HCT116 (cell line): ENCODE measurements around the gene SNX3. TPM values are rescaled to one million over a fixed set of nuclear protein-coding genes. Genes with fewer than 3 reads are reported as not detected.

Experiments used
- ATAC-seq: fragments of 200-7000 bp; cut with Tn5 transposase; 2 replicates; pipeline ENCODE4 v1.9.1; 2020; ENCODE audit warnings: mild to moderate bottlenecking, moderate library complexity
- BruUV-seq: library from RNA; stranded (reverse); fragments of 400-500 nt; replicated peaks from 2 replicates; lab custom pipeline; 2021; lab: Mats Ljungman, UMichigan
- CTCF ChIA-PET: fragments of 300-600 bp; sonication (Branson Sonifier 250); formaldehyde crosslinking; loops from one replicate; lab custom pipeline; 2021; ENCODE audit warnings: antibody characterized with exemption; lab: Charles Lee
- POLR2A ChIA-PET: fragments of 300-600, 350-600 bp; sonication (Branson Sonifier 250); formaldehyde crosslinking; loops from one replicate; lab custom pipeline; 2021; ENCODE audit warnings: antibody characterized with exemption; lab: Charles Lee
- RAD21 ChIA-PET, 2 experiments: fragments of 300-600 bp; sonication (Branson Sonifier 250); formaldehyde crosslinking; loops; one replicate each; lab custom pipeline; 2023; ENCODE audit warnings: low total read pairs in 2 of 2; ENCODE audit not compliant: uncharacterized antibody in 2 of 2, unreplicated experiment in 2 of 2, low non-redundant PET in 1 of 2; lab: Charles Lee
- DNase-seq: peaks from one replicate; pipeline ENCODE4 v3.0.0-alpha.2; 2010; ENCODE audit warnings: low read depth, low spot score
- H2AFZ ChIP-seq: fragments of 200-600 bp; shearing (Covaris generic), sonication (generic); 2 replicates; pipeline ENCODE4 v1.6.1; 2017; ENCODE audit warnings: low read depth, mixed run types, mixed read lengths, antibody characterized with exemption, low read length; ENCODE audit not compliant: poor library complexity, severe bottlenecking
- H3K27ac ChIP-seq: 2 replicates; pipeline ENCODE4 v1.5.1; 2012; ENCODE audit warnings: low read depth, low read length
- H3K27me3 ChIP-seq: fragments of 200-600 bp; sonication (generic); 2 replicates; pipeline ENCODE4 v1.6.1; 2016; ENCODE audit warnings: mixed run types, low read length, mixed read lengths; ENCODE audit not compliant: insufficient read depth
- H3K36me3 ChIP-seq, 2 experiments: fragments of 200-500 bp in 1 of 2; fragments of 200-600 bp in 1 of 2; sonication (Bioruptor generic) in 1 of 2; sonication (generic) in 1 of 2; 2 replicates each; pipeline versions ENCODE4 v1.5.1 to v1.6.1; 2014 to 2016; ENCODE audit warnings: low read length in 2 of 2, inconsistent platforms in 1 of 2, mixed read lengths in 1 of 2, mixed run types in 1 of 2; ENCODE audit not compliant: insufficient read depth in 2 of 2, control insufficient read depth in 1 of 2
- H3K4me1 ChIP-seq, 2 experiments: fragments of 200-600 bp in 1 of 2; sonication (generic) in 1 of 2; 2 replicates each; pipeline versions ENCODE4 v1.5.1 to v1.6.1; 2012 to 2017; ENCODE audit warnings: low read length in 2 of 2, inconsistent platforms in 1 of 2, mild to moderate bottlenecking in 1 of 2, mixed read lengths in 1 of 2, mixed run types in 1 of 2, moderate library complexity in 1 of 2; ENCODE audit not compliant: insufficient read depth in 2 of 2, control insufficient read depth in 1 of 2
- H3K4me2 ChIP-seq: fragments of 200-600 bp; sonication (generic); 2 replicates; pipeline ENCODE4 v1.6.1; 2017; ENCODE audit warnings: mixed run types, low read length, mixed read lengths
- H3K4me3 ChIP-seq, 2 experiments: fragments of 200-600 bp in 1 of 2; sonication (generic) in 1 of 2; replicated peaks in 1 of 2; 2 replicates each; pipeline ENCODE4 v1.5.1; 2011 to 2016; ENCODE audit warnings: low read length in 2 of 2, control low read depth in 1 of 2, low read depth in 1 of 2, mild to moderate bottlenecking in 1 of 2, mixed read lengths in 1 of 2, mixed run types in 1 of 2
- H3K79me2 ChIP-seq: fragments of 200-600 bp; sonication (generic); 2 replicates; pipeline ENCODE4 v1.6.1; 2017; ENCODE audit warnings: mild to moderate bottlenecking, mixed run types, low read length, moderate library complexity, mixed read lengths; ENCODE audit not compliant: insufficient read depth
- H3K9ac ChIP-seq: fragments of 200-600 bp; sonication (generic); 2 replicates; pipeline ENCODE4 v1.6.1; 2016; ENCODE audit warnings: low read length, mixed read lengths
- H3K9me2 ChIP-seq: fragments of 200-600 bp; sonication (generic), shearing (Covaris generic); 2 replicates; pipeline ENCODE4 v1.6.1; 2017; ENCODE audit warnings: mixed run types, mild to moderate bottlenecking, moderate library complexity; ENCODE audit not compliant: insufficient read depth
- H3K9me3 ChIP-seq, 2 experiments: fragments of 200-500 bp in 1 of 2; fragments of 200-600 bp in 1 of 2; sonication (Bioruptor generic) in 1 of 2; sonication (generic) in 1 of 2; 2 replicates each; pipeline ENCODE4 v1.6.1; 2014 to 2017; ENCODE audit warnings: low read length in 2 of 2, mixed read lengths in 2 of 2, inconsistent platforms in 1 of 2, low read depth in 1 of 2, mild to moderate bottlenecking in 1 of 2, mixed run types in 1 of 2, moderate library complexity in 1 of 2; ENCODE audit not compliant: control insufficient read depth in 1 of 2, insufficient read depth in 1 of 2
- H4K20me1 ChIP-seq: fragments of 200-600 bp; sonication (generic), shearing (Covaris generic); 2 replicates; pipeline ENCODE4 v1.6.1; 2017; ENCODE audit warnings: mixed run types, mild to moderate bottlenecking, moderate library complexity; ENCODE audit not compliant: insufficient read depth
- CBX3 ChIP-seq: IDR thresholded peaks from 2 replicates; pipeline ENCODE4 v1.6.1; 2012; ENCODE audit warnings: low read depth
- ELF1 ChIP-seq: IDR thresholded peaks from 2 replicates; pipeline ENCODE4 v1.6.1; 2012; ENCODE audit warnings: low read depth, borderline replicate concordance
- EZH2phosphoT487 ChIP-seq: fragments of 200-600 bp; IDR thresholded peaks from 2 replicates; pipeline ENCODE4 v1.6.1; 2018; ENCODE audit warnings: antibody characterized with exemption, borderline replicate concordance
- RAD21 ChIP-seq: IDR thresholded peaks from 2 replicates; pipeline ENCODE4 v1.6.1; 2012; ENCODE audit warnings: low read depth, mild to moderate bottlenecking
- SRF ChIP-seq: IDR thresholded peaks from 2 replicates; pipeline ENCODE4 v1.6.1; 2012; ENCODE audit warnings: low read depth
- ZFX ChIP-seq: fragments of 450-650 bp; IDR thresholded peaks from 2 replicates; pipeline ENCODE4 v1.6.1; 2017
- intact Hi-C: fragments of 100-400 bp; cut with micrococcal nuclease; formaldehyde crosslinking; loops from 2 replicates; pipeline ENCODE4 v1.10.0; 2022
- total RNA-seq: library from RNA; stranded (reverse); gene quantifications from one replicate; pipeline ENCODE4 v1.2.1, GENCODE V29; 2021; ENCODE audit not compliant: unreplicated experiment
- TF ChIP-seq, protein P1 (sequence below): IDR thresholded peaks from 2 replicates; pipeline ENCODE4 v1.6.1; 2011; ENCODE audit warnings: mild to moderate bottlenecking, low read length, moderate library complexity; ENCODE audit not compliant: insufficient replicate concordance; ENCODE audit errors: extremely low read depth
- TF ChIP-seq, protein P2 (sequence below): IDR thresholded peaks from 2 replicates; pipeline ENCODE4 v1.6.1; 2012
- TF ChIP-seq, protein P3 (sequence below): IDR thresholded peaks from 2 replicates; pipeline ENCODE4 v1.6.1; 2012; ENCODE audit warnings: low read depth
- TF ChIP-seq, protein P4 (sequence below), 3 experiments: fragments of 200-600 bp in 1 of 3; sonication (generic) in 1 of 3; IDR thresholded peaks in 2 of 3; conservative IDR thresholded peaks in 1 of 3; 2 replicates each; pipeline ENCODE4 v1.5.1; 2012 to 2017; ENCODE audit warnings: low read depth in 2 of 3, low read length in 2 of 3, antibody characterized with exemption in 1 of 3, borderline replicate concordance in 1 of 3, control low read depth in 1 of 3, mild to moderate bottlenecking in 1 of 3, mixed read lengths in 1 of 3, mixed run types in 1 of 3, moderate library complexity in 1 of 3; ENCODE audit not compliant: insufficient read depth in 1 of 3

SNX3 gene
- total RNA-seq, 1 experiment from 2014 or later = 111 TPM

DNA sequence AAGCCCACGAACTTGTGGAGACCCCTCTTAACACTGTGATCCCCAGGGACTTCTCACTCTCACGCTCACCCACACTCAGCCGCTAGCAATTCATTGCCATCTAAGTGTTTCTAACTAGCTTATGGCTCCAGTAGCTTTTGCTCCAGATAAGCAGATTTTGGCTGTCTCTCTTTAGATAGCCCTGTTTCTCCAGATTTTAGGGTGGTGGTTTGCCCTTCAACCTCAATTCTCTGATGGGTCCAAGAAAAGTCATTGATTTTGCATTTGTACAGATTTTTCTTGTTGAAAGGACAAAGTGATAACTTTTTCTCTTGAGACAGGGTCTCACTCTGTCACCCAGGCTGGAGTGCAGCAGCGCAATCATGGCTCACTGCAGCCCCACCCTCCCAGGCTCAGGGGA is 53.8 kb downstream of the SNX3 start:
- ChIA-PET CTCF (no interaction called here), RAD21 (no interaction called here), POLR2A (interaction anchor here (0.6 kb wide), 1 partner anchor 14 kb away, joined by 4 read pairs; no protein-coding TSS in a partner anchor)
- H3K4me1 ChIP-seq = no peaks in the 10 kb centered on the region
- intact Hi-C loops = no loop called here
- no peak overlapping the region for H3K4me2 ChIP-seq
- BruUV-seq = no TSS peak
- H4K20me1 ChIP-seq = no peaks in the 10 kb centered on the region; the same call in 1 of the 2 replicates
- H3K4me3 ChIP-seq = no peak overlapping the region
- H3K27ac ChIP-seq = no peak overlapping the region
- ATAC-seq (no peak), DNase-seq (no peak)
- no peaks in the 10 kb centered on the region for H3K36me3 ChIP-seq
- H2AFZ ChIP-seq = no peak overlapping the region
- H3K9me3 ChIP-seq = no peaks in the 10 kb centered on the region
- H3K27me3 ChIP-seq = no peaks in the 10 kb centered on the region
- no peak overlapping the region for H3K9ac ChIP-seq
- H3K9me2 ChIP-seq = no peaks in the 10 kb centered on the region
- TF ChIP-seq SRF (no peak), EZH2phosphoT487 (no peak)
- TF ChIP-seq, protein P1, sequence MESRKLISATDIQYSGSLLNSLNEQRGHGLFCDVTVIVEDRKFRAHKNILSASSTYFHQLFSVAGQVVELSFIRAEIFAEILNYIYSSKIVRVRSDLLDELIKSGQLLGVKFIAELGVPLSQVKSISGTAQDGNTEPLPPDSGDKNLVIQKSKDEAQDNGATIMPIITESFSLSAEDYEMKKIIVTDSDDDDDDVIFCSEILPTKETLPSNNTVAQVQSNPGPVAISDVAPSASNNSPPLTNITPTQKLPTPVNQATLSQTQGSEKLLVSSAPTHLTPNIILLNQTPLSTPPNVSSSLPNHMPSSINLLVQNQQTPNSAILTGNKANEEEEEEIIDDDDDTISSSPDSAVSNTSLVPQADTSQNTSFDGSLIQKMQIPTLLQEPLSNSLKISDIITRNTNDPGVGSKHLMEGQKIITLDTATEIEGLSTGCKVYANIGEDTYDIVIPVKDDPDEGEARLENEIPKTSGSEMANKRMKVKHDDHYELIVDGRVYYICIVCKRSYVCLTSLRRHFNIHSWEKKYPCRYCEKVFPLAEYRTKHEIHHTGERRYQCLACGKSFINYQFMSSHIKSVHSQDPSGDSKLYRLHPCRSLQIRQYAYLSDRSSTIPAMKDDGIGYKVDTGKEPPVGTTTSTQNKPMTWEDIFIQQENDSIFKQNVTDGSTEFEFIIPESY = no peak
- no peaks in the 10 kb centered on the region for H3K79me2 ChIP-seq

DNA sequence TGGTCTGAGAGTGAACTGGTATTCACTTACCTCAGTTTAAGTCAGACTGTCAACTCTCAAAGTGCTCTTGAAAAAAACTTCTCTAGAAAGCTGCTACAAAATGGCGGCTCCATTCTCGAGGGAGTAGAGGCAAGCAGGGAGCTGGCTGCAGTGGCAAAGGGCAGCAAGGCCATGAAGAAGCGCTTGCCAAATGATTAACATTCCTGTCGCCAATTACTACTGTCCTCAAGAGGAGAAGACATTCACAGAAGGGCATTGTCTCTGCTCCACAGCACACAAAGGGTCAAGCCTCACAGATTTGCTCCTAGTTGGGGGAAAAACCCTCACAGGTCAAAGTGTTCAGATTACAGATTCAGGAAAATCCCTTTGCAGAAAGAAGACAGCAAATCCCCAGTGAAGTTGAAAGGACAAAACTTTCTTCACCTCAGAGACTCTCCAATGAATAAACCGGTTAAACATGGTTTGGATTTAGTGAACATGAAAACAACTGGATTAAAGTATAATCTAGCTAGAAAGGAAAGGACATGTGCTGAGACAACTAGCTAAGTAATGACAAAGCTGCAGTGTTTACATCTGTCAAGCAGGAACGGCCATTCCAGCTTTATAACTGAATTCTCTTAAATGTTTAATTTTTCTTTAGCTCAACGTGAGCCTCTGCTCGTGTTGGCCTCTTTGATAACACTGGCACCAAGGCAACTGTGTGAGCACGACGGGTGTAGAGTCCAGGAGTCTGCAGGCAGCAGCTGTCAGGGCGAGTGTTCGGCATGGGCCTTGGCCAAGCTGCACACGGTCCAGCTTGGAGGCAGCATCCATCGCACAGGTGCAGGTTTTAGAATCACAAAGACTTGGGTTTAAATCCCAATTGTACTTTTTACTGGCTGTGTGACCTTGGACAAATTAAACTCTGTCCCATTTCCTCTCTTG is 57.4 kb downstream of the SNX3 start:
- H3K9ac ChIP-seq = no peak overlapping the region
- no peaks in the 10 kb centered on the region for H4K20me1 ChIP-seq
- no peaks in the 10 kb centered on the region for H3K36me3 ChIP-seq
- ChIA-PET RAD21 (no interaction called here), CTCF (interaction anchor here (1.4 kb wide), 1 partner anchor 17 kb away, joined by 3 read pairs; no protein-coding TSS in a partner anchor), POLR2A (no interaction called here)
- no peaks in the 10 kb centered on the region for H3K9me2 ChIP-seq
- DNase-seq (no peak), ATAC-seq (no peak)
- BruUV-seq = no TSS peak
- no peak overlapping the region for H2AFZ ChIP-seq
- no peak overlapping the region for H3K4me2 ChIP-seq
- H3K4me3 ChIP-seq = no peak overlapping the region
- H3K27me3 ChIP-seq = no peaks in the 10 kb centered on the region
- peaks cover 8 to 9% of the 10 kb centered on the region in 2 experiments; a peak in 3 of 4 replicates for H3K4me1 ChIP-seq
- no peaks in the 10 kb centered on the region for H3K79me2 ChIP-seq
- no peak overlapping the region for H3K27ac ChIP-seq
- intact Hi-C loops = no loop called here
- H3K9me3 ChIP-seq = no peaks in the 10 kb centered on the region
- TF ChIP-seq, protein P2, sequence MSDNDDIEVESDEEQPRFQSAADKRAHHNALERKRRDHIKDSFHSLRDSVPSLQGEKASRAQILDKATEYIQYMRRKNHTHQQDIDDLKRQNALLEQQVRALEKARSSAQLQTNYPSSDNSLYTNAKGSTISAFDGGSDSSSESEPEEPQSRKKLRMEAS = no peak
- TF ChIP-seq, protein P3, sequence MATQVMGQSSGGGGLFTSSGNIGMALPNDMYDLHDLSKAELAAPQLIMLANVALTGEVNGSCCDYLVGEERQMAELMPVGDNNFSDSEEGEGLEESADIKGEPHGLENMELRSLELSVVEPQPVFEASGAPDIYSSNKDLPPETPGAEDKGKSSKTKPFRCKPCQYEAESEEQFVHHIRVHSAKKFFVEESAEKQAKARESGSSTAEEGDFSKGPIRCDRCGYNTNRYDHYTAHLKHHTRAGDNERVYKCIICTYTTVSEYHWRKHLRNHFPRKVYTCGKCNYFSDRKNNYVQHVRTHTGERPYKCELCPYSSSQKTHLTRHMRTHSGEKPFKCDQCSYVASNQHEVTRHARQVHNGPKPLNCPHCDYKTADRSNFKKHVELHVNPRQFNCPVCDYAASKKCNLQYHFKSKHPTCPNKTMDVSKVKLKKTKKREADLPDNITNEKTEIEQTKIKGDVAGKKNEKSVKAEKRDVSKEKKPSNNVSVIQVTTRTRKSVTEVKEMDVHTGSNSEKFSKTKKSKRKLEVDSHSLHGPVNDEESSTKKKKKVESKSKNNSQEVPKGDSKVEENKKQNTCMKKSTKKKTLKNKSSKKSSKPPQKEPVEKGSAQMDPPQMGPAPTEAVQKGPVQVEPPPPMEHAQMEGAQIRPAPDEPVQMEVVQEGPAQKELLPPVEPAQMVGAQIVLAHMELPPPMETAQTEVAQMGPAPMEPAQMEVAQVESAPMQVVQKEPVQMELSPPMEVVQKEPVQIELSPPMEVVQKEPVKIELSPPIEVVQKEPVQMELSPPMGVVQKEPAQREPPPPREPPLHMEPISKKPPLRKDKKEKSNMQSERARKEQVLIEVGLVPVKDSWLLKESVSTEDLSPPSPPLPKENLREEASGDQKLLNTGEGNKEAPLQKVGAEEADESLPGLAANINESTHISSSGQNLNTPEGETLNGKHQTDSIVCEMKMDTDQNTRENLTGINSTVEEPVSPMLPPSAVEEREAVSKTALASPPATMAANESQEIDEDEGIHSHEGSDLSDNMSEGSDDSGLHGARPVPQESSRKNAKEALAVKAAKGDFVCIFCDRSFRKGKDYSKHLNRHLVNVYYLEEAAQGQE = no peak
- no peak for TF ChIP-seq ELF1
- TF ChIP-seq CBX3 = no peak
- TF ChIP-seq, protein P4, sequence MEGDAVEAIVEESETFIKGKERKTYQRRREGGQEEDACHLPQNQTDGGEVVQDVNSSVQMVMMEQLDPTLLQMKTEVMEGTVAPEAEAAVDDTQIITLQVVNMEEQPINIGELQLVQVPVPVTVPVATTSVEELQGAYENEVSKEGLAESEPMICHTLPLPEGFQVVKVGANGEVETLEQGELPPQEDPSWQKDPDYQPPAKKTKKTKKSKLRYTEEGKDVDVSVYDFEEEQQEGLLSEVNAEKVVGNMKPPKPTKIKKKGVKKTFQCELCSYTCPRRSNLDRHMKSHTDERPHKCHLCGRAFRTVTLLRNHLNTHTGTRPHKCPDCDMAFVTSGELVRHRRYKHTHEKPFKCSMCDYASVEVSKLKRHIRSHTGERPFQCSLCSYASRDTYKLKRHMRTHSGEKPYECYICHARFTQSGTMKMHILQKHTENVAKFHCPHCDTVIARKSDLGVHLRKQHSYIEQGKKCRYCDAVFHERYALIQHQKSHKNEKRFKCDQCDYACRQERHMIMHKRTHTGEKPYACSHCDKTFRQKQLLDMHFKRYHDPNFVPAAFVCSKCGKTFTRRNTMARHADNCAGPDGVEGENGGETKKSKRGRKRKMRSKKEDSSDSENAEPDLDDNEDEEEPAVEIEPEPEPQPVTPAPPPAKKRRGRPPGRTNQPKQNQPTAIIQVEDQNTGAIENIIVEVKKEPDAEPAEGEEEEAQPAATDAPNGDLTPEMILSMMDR (IDR thresholded peaks at IDR 0.05 in 2 of 3, conservative IDR thresholded peaks at IDR 0.05 in 1 of 3; ENCODE audit: borderline replicate concordance in 1 of 3, insufficient read depth in 1 of 3, low read depth in 2 of 3, low read length in 2 of 3) = no peak
- no peak for TF ChIP-seq RAD21
- no peak for TF ChIP-seq ZFX
